ENCODE results near the gene DNM2.
A peak's percentile ranks its signal among the peaks of the same experiment; 100 is the strongest.
"Not testable (repeated sequence)": the region's sequence is repeated elsewhere in the genome, so short reads cannot be mapped to it uniquely, and the experiment has no call there.

Gene DNM2

GRCh38 chr19:10717356-10718204 is at the start of gene DNM2:
Gene DNM2, plus strand, starts transcription at chr19:10718079. Its CDS starts 164 bp downstream, at chr19:10718243.
- peak; percentile 88 to 92 for DNase-seq (ENCODE audit: extremely low read depth in 1 of 2, low read depth in 1 of 2)

DNA sequence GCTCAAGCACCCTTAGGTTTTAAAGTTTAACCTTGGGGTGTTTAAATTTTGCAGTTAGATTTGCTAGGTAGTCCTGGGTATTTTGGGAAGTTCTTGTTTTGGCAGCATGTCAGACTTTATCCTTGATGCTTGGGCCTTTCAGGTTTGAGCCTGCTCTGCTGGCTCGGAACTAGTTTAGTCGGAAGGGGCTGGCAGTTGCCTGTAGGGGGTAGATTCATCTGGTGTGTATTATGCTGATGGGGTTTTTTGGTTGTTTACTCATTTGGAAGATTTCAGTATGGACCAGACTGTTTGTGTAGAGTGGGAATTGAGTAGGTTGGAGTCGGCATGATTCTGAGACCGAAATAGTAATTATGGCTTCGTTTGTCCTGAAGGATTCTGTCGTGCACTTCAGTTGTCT is 48.6 kb upstream of the DNM2 start:
- DNase-seq (ENCODE audit: extremely low read depth in 1 of 2, low read depth in 1 of 2), result no peak

DNA sequence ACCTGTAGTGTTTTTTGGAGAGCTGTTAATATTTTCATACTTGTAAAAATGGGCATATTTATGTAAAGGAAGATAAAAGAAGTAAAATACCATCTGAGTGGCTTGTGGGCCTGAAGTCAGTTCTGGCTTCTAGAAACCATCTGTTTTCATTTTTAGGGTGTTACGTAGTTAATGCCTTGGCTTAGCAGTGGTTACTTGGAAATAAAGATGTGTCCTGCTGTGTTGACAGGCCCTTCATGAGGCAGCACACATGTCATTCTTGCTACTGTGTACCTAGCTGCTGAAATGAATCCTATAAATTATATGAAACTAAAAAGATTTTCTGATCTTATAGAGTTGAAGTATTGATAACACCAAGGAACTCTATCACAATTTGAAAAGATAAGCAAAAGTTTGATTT is 47.7 kb upstream of the DNM2 start:
- no peak for DNase-seq (ENCODE audit: extremely low read depth in 1 of 2, low read depth in 1 of 2)

DNA sequence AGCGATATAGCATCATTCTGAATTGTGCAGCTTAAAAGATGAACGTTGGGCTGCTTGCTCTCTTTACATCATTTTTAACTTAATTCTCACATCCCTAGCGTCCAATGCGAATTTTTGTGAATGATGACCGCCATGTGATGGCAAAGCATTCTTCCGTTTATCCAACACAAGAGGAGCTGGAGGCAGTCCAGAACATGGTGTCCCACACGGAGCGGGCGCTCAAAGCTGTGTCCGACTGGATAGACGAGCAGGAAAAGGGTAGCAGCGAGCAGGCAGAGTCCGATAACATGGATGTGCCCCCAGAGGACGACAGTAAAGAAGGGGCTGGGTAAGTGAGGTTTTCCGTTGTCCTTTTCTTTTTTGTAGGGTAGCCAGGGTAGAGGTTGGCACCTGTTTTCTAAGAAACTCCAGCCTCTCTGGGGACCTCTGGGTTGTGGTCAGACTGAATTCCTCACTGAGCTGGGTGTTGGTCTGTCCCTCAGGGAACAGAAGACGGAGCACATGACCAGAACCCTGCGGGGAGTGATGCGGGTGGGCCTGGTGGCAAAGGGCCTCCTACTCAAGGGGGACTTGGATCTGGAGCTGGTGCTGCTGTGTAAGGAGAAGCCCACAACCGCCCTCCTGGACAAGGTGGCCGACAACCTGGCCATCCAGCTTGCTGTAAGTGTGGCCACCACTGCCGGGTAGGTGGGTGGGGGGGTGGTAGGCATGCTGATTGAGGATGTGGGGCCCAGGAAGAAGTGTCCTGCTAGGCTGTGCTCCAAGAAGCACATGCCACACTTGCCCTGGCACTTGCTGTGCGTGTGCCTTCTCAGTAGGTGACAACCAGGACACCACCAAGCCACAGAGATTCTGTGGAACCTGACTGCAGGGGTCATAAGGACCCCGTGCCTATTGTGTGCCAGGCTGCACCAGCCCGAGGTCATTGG is 46.7 kb upstream of the DNM2 start:
- DNase-seq (ENCODE audit: extremely low read depth in 1 of 2, low read depth in 1 of 2), result no peak

GRCh38 chr19:10671922-10672321 is 46.0 kb upstream of the DNM2 start:
- DNase-seq (ENCODE audit: extremely low read depth in 1 of 2, low read depth in 1 of 2), result not testable (repeated sequence)

DNA sequence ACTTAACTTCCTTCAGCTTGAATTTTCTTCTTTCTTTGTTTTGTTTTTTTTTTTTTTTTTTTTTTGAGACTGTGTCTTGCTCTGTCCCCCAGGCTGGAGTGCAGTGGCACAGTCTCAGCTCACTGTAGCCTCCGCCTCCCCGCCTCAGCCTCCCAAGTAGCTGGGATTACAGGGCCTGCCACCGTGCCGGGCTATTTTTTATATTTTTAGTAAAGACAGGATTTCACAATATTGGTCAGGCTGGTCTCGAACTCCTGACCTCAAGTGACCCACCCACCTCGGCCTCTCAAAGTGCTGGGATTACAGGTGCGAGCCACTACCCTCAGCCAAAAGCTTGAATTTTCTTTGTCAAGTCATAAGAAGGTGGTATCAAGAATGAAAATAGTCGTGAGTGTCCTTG is 42.7 kb upstream of the DNM2 start:
- not testable (repeated sequence) for DNase-seq (ENCODE audit: extremely low read depth in 1 of 2, low read depth in 1 of 2)

GRCh38 chr19:10677751-10678150 is 40.1 kb upstream of the DNM2 start:
- DNase-seq (ENCODE audit: extremely low read depth in 1 of 2, low read depth in 1 of 2), result no peak

GRCh38 chr19:10678813-10679212 is 39.1 kb upstream of the DNM2 start:
- DNase-seq (ENCODE audit: extremely low read depth in 1 of 2, low read depth in 1 of 2), result no peak

GRCh38 chr19:10679743-10680142 is 38.1 kb upstream of the DNM2 start:
- no peak for DNase-seq (ENCODE audit: extremely low read depth in 1 of 2, low read depth in 1 of 2)

DNA sequence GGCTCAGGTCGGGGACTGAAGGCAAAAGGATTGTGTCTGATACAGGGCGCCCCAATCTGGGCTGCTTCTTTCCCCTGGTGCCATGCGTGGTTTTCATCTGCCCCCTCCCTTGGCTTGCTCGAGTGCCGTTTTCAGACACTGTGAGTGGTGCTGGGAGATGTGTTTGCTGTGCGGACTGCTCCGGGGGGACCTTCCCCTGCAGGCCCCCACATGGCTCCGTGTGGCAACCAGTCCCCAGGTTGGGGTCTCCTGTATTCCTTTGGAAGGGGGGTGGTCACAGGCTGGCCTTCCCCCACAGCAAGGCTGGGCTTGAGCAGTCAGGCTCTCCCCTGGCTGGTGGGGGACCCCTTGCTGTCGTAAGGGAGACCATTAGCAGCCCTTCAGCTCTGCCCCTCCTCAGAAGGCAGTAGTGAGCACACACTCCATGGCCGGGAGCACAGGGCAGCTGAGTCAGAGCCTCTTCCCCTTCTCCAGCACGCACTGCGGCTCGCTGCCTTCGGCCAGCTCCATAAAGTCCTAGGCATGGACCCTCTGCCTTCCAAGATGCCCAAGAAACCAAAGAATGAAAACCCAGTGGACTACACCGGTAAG is 37.2 kb upstream of the DNM2 start:
- DNase-seq (ENCODE audit: extremely low read depth in 1 of 2, low read depth in 1 of 2), result no peak

DNA sequence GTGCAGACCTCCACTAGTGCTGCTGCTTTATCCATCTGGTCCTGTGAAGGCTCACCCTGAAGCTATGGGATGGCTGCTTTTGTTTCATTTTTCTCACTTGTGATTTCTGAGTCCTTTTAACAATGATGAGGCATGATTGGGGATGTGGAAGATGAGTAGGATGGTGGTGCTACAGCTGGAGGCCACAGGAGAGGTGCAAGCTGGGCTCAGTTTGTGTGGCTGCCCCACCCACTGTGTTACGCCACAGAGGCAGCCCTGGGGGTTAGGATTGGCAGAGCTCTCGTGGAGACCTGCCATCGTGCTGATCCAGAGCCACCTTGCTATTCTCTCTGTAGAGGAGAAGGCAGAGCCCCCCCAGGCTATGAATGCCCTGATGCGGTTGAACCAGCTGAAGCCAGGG is 36.2 kb upstream of the DNM2 start:
- DNase-seq (ENCODE audit: extremely low read depth in 1 of 2, low read depth in 1 of 2), result no peak

DNA sequence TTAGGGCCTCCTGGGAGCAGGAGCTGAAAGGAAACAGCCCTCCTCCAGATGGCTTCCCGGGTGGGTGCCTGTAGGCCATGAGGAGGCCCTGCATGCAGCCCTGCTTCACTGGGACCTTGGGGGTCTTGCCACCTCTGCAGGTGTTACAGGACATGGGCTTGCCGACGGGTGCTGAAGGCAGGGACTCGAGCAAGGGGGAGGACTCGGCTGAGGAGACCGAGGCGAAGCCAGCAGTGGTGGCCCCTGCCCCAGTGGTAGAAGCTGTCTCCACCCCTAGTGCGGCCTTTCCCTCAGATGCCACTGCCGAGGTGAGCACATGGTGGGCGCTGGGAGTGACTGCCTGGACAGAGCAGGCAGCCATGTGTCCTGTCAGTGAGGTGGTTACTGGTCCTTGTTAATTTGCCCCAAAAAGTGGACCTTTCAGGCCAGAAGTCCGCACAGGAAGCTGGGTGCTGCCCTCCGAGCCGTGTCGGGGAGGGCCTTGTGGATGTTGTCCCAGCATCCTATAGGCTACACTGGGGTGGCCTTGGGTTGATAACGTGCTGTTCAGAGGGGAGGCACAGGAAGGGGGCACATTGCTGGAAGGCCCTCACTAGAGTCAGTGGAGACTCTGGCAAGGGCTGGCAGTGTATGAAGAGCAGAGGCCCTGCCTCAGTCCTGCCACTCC is 35.3 kb upstream of the DNM2 start:
- no peak for DNase-seq (ENCODE audit: extremely low read depth in 1 of 2, low read depth in 1 of 2)

DNA sequence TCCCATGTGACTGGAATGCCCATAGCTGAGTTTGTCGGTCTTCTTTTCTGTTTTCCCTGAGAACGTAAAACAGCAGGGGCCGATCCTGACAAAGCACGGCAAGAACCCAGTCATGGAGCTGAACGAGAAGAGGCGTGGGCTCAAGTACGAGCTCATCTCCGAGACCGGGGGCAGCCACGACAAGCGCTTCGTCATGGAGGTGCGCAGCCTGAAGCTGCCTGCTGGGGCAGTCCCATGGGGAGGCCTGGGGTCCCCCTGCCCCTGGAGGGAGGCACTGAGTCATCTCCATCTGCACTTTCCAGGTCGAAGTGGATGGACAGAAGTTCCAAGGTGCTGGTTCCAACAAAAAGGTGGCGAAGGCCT is 34.8 kb upstream of the DNM2 start:
- DNase-seq (ENCODE audit: extremely low read depth in 1 of 2, low read depth in 1 of 2), result no peak

DNA sequence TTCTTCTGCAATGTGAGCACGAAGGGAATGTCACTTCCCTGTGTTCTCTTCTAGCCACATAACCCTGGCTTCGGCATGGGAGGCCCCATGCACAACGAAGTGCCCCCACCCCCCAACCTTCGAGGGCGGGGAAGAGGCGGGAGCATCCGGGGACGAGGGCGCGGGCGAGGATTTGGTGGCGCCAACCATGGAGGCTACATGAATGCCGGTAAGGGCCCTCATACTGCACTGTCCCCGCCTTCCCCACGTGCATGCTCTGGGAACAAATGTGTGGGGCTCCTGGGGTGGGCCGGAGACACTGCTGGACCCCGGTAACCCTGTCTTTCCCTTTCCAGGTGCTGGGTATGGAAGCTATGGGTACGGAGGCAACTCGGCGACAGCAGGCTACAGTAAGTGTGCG is 34.3 kb upstream of the DNM2 start:
- no peak for DNase-seq (ENCODE audit: extremely low read depth in 1 of 2, low read depth in 1 of 2)

DNA sequence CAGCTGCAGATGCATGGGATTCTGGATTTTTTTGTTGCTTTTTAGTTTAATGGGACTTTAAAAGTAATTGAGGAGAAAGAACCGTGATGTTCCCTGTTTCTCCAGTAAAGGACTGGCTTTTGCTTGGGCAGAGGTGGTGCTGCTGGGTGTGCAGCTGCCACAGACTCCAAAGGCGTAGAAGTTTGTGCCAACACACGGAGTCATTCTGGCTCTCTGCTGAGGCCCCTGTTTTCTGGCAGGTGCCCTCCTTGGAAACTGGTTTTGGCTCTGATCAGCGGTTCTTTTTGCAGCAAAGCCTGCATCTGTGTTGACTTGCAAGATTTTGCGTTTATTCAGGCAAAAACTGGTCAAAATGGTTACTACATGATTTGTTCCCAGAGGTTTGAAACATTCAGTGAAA is 32.7 kb upstream of the DNM2 start:
- DNase-seq (ENCODE audit: extremely low read depth in 1 of 2, low read depth in 1 of 2), result no peak

DNA sequence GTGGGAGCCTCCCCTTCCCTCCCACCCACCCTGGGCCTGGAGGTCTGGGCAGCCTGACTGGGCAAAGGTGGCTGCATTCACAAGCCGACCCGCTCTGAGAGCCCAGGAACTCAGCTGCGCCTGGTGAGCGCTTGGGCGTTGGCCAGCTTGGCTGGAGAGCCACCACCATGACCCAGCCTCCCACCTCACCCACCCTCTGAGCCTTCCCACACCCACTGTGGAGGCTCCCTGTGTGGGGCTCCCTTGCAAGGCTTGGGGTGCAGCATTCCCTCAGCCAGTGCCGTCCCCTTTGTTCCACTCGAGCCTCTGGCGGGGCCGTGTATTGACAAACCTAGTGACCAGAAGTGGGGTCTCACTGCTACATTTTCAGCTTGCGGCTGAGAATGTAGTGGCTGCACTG is 31.7 kb upstream of the DNM2 start:
- no peak for DNase-seq (ENCODE audit: extremely low read depth in 1 of 2, low read depth in 1 of 2)

- no peak for DNase-seq (ENCODE audit: extremely low read depth in 1 of 2, low read depth in 1 of 2)
Measured at GRCh38 chr19:10686661-10687517, 31.0 kb upstream of the DNM2 start.

DNA sequence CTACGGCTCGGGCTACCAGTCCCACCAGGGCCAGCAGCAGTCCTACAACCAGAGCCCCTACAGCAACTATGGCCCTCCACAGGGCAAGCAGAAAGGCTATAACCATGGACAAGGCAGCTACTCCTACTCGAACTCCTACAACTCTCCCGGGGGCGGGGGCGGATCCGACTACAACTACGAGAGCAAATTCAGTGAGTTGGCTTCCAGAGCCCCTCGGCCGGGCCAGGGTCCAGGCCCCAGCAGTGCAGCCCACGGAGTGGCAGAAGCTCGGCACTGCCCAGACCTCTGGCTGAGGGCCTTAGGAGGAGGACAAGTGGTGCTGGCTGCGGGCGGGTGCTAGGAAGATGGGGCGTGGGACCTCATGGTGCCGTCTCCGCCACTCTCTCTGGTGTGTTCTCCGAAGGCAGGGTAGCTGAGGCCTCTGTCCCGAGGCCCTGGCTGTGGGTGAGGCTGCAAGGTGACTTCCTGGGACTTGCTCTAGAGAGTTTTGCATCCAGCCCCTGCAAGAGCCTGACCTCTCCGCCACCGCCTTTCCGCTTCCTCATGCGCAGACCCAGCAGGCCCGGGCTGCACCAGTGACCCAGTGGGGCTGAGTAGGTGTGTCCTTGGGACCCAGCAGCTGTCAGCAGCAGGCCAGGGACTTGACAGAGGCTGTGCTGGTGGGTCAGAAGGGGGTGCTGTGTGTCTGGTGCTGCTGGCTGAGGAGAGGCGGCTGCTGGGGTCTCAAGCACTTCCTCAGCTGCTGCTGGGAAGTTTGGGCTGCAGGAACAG is 30.2 kb upstream of the DNM2 start:
- DNase-seq (ENCODE audit: extremely low read depth in 1 of 2, low read depth in 1 of 2), result no peak

DNA sequence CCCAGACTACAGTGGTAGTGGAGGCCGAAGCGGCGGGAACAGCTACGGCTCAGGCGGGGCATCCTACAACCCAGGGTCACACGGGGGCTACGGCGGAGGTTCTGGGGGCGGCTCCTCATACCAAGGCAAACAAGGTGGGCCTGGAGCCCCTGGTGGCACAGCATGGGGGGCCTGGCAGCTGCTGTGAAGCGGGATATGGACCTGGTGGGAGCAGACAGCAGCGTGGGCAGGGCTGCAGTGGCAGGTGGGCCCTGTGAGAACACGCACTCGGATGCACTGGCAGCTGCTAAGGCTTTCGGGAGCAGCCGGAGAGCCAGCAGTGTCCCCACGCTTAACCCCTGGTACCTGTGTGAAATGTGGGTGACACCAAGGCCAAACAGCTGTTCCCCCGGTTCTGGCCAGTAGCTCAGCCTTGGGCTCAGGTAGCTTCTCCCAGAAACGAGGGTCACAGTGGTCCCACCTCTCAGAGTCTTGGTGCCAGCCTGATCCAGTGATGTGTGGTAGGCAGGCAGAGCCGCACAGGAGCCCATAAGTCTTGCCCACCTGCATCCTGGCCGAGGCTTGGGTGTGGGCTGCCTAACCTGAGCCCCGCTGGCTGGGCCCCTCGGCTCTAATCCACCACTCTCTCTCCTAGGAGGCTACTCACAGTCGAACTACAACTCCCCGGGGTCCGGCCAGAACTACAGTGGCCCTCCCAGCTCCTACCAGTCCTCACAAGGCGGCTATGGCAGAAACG is 29.2 kb upstream of the DNM2 start:
- no peak for DNase-seq (ENCODE audit: extremely low read depth in 1 of 2, low read depth in 1 of 2)

Measured in activated CD8-positive, alpha-beta memory T cell treated with anti-CD3 and anti-CD28 coated beads for 1 hour (primary cell).